NK-92 (cell line): ENCODE results near the gene PLEKHF1.

Experiments used
- DNase-seq: peaks from one replicate; lab custom pipeline; 2025; ENCODE audit not compliant: unreplicated experiment; lab: John Stamatoyannopoulos, UW

PLEKHF1 gene

GRCh38 chr19:29677001-29677817 is 11.9 kb downstream of the PLEKHF1 start:
- no peak for DNase-seq

DNA sequence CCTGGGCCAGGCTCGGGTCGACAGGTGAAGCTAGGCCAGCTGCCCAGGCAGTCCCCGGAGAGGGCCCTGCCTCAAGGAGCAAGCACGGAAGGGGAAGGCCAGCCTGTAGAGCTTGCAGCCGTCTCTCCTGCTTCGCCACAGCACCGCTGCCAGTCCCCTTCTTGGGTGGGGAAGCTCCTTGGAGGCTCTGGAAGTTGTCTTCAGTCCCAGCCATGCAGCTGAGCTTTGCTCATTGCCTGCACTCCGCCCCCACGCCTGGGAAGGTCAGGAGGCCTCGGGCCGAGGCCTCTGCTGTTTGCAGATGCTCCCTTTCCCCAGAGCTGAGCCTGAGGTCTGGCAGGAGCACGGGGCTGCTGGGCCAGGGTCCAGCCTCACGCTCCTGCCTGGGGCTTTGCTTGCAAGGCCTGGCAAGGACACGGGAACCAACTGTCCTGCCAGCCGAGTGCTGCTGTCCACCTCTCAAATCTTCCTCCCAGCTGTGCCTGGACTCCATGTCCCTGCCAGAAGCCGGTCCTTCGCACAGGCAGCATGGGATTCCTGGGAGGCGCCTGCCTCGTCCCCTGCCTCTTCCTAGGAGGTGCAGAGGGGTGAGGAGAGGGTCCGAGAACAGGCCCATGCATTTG is 13.3 kb downstream of the PLEKHF1 start:
- DNase-seq = no peak

- DNase-seq = no peak
Observed at GRCh38 chr19:29679598-29680210, 14.4 kb downstream of the PLEKHF1 start.

DNA sequence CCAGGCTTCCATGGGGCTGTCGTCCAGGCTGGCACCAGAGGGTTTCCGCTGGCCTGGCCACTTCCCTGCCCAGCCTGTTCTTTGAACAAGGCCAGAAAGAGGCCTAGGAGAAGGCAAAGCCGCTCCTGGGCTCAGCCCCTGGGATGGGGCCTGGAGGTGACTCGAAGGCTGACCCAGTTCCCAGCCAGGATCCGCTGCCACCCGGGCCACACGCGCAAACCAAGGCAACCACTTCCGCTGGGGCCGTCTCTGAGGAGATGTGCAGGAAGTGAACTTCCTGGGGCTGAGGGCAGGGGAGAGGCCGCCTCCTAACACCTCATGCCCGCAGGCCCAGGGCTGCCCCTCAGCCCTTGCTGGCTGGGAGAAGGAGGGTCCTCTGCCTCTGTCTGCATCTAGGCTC is 15.2 kb downstream of the PLEKHF1 start:
- no peak for DNase-seq

DNA sequence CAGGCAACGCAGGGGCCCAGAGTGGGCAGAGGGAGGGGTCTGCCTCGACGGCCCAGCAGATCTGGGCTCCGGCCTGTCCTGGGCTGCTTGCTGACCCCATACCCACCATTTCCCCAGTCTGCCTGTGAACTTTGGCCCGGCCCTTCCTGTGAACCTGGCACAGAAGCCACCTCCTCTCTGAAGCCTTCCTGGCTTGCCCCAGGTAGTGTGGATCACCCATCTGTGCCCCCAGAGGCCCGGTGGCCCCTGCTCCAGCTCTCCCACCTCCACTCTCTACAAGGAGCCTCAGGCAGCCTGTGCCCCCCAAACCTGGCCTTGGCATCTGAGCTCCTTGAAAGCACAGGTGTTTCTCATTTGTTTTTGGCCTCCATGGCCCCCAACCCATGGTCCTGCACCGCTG is 15.7 kb downstream of the PLEKHF1 start:
- no peak for DNase-seq

DNA sequence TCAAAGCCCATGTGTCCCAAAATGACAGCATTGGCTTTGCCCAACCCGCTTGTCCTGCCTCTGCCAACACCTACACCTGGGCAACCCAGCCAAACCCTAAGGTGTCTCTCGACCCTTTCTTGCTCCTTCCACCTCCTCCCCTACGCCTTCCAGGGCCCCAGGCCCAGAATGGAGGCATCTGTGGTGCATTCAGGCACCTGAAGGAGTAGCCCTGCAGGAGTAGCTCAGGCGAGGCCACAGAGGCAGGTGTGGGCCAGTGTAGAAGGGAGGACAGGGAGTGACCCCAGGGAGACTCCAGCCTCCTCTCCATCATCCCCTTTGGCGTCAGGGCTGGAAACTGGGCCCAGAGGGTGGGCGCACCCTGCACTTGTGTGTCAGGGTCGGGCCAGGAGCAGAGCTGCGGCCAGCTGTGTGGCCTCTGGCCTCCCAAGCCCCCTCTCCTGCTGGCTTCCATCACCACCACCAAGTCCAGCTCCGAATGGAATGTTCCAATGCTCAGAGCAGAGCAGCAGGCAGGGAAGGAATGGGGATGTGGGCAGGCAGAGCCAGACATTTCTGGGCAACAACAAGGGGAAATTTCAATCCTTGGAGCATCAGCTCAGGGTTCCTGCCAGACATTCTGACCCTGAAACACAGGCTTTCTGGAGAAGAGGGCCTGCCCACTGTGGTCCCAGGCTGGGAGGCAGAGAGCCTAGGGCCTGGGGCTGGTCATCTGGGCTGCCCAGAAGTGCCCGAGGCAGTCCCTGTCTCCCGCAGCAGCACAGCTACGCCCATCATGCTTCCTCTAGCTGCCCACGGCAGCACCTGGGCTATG is 16.4 kb downstream of the PLEKHF1 start:
- DNase-seq = no peak

- no peak for DNase-seq
Observed at GRCh38 chr19:29682236-29682895, 17.1 kb downstream of the PLEKHF1 start.

DNA sequence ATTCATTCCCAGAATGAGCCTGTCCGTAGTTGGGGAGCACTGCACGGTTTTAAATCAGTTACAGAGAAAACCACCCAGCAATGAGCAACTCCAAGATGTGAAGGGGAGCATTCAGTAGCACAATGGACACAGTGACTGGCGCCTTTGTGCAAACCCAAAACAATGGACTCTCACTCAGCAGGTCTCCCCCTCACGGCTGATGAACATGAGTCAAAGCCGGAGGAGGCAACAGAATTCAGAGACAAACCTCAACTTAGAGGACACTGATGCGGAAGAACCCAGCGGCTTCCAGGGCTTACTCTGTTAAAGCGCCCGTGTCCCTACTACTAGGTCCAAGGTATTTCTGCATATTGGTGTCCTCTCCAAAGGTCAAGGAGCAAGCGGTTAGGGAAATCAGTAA is 17.7 kb downstream of the PLEKHF1 start:
- DNase-seq = no peak

GRCh38 chr19:29685326-29685725 is 20.1 kb downstream of the PLEKHF1 start:
- DNase-seq = no peak

DNA sequence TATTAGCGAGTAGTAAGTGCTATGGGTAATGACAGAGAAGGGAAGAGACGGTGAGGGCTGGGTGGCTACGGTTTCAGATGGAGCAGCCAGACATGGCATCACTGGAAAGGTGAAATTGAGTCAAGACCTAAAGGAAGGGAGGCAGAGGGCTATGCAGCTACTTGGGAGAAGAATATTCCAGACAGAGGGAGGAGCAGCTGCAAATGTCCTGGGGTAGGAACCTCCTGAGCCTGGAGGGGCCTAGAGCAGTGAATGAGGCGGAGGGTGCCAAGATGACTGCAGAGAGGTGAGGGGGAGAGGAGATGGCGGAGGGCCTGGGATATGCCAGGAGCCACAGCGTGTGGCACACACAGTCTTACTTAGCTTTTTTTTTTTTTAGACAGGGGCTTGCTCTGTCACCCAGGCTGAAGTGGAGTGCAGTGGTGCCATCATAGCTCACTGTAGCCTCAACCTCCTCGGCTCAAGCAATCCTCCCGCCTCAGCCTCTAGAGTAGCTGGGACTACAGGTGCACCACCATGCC is 21.1 kb downstream of the PLEKHF1 start:
- DNase-seq = no peak

GRCh38 chr19:29687244-29687896 is 22.1 kb downstream of the PLEKHF1 start:
- no peak for DNase-seq

DNA sequence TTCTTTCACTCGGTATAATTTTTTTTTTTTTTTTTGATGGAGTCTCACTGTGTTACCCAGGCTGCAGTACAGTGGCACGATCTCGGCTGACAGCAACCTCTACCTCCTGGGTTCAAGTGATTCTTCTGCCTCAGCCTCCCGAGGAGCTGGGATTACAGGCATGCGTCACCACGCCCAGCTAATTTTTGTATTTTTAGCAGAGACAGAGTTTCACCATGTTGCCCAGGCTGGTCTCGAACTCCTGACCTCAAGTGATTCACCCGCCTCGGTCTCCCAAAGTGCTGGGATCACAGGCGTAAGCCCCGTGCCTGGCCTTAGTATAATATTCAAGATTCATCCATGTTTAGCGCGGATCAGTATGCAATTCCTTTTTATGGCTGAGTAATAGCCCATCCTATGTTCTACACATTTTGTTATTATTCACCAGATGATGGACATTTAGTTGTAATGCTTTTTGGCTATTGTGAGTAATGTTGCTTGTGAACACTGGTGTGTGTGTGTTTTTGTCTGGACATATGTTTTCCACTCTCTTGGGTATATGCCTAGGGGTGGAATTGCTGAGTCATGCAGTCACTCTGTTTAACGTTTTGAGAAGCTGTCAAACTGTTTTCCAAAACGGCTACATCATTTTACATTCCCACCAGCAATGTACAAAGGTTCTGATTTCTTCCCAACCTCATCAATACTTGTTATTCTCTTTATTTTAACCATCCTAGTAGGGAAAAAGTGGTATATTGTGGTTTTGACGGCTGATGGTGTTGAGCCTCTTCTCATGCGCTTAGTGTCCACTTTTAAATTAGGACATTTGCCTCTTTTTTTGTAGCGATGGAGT is 22.9 kb downstream of the PLEKHF1 start:
- no peak for DNase-seq

DNA sequence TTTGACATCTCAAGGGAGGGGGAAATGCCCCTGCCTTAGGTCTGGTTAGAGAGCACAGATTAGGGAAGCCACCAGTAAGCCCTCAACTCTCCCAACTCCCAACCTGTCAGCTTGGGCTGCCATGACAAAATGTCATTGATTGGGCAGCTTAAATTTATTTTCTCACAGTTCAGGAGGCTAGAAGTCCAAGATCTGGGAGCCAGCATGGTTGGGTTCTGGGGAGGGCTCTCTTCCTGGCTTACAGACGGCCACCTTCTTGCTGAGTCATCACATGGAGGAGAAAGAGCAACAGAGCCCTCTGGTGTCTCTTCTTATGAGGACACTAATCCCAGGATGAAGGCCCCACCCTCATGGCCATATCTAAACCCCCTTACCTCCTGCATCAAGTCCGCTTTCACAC is 25.6 kb downstream of the PLEKHF1 start:
- no peak for DNase-seq

DNA sequence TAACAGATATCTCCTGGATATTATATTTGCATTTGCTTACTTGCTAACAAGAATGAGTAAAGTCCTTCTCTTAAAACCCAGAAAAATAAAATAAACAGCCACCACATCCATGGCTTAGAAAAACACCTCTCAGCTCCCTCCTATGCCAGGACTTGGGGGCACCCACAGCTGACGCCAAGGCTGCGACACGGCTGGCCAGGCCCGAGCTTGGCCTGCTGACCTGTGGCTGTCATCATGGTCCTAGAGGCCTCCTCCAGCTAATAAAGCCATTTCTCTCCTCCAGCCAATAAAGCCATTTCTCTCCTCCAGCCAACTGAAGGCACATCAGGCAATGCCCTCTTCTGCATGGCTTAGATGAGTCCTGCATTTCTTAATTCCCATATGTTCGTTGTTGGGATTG is 28.9 kb downstream of the PLEKHF1 start:
- DNase-seq = no peak

DNA sequence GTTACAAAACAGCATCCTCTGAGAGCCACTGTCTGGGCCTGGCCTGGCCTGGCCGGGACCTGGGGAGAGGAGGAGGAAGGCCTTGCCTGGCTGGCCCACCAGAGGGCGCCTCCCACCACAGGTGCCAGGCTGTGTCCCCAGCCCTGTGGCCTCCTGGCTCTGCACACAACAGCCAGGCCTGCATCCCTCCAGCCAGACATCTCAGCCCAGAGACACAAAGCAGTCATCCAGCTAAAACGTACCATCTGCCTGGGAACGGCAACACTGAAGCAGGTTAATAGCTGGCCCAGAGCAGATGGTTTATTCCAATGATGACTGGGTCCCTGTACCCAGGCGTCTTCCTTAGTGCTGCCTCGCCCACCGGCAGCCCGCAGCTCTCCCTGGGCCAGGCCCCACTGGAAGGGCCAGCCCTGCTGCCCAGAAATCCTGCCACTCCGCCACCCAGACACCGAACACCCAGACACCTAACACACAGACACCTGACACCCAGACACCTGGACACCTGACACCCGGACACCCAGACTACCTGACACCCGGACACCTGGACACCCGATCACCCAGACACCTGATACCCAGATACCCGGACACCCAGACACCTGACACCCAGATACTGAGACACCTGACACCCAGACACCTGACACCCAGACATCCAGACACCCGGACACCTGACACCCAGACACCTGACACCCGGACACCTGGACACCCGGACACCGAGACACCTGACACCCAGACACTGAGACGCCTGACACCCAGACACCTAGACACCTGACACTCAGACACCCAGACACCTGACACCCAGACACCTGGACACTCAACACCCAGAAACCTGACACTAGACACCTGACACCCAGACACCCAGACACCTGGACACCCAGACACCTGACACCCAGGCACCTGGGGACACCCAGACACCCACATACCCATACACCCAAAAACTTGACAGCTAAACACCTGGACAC is 29.7 kb downstream of the PLEKHF1 start:
- DNase-seq = no peak

DNA sequence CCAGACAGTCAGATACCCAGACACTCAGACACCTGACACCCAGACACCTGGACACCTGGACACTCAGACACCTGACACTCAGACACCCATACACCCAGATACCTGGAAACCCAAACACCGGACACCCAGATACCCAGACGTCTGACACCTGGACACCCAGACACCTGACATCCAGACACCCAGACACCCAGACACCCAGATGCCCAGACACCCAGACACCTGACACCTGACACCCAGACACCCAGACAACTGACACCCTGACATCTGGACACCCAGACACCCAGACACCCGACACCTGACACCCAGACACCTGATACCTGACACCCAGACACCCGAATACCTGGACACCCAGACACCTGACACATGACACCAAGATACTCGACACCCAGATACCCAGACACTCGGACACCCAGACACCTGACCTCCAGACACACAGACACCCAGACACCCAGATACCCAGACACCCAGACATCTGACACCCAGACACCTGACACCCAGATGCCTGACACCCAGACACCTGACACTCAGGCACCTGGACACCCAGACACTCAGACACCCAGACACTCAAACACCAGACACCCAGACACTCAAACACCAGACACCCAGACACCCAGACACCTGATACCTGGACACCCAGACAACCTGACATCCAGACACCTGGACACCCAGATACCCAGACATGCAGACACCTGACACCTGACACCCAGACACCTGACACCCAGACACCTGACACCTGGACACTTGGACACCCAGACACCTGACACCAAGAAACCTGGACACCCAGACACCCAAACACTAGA is 30.7 kb downstream of the PLEKHF1 start:
- no peak for DNase-seq

DNA sequence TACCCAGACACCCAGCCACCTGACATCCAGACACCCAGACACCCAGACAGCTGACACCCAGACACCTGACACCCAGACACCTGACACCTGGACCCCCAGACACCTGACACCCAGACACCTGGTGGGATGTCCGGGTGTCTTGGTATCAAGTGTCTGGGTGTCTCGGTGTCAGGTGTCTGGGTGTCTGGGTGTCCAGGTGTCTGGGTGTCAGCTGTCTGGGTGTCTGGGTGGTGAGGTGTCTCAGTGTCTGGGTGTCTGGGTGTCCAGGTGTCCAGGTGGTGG is 31.2 kb downstream of the PLEKHF1 start:
- no peak for DNase-seq
